GM19463 (cell line): Measurements from ENCODE around the gene CDCA5.

Experiments used
- ATAC-seq: cut with Tn5 transposase; IDR thresholded peaks from one replicate; pipeline ENCODE4 v1.9.1; 2021; ENCODE audit warnings: mild to moderate bottlenecking, moderate library complexity; ENCODE audit not compliant: unreplicated experiment

CDCA5 gene

GRCh38 chr11:65077451-65077850, 6.4 kb downstream of the CDCA5 start:
- no peak for ATAC-seq

GRCh38 chr11:65072631-65072966, 11.2 kb downstream of the CDCA5 start:
- ATAC-seq = no peak

- no peak for ATAC-seq
These were observed 11.8 kb downstream of the CDCA5 start for GRCh38 chr11:65071907-65072630.

- ATAC-seq = no peak
These were observed 14.6 kb downstream of the CDCA5 start for GRCh38 chr11:65069217-65069616.

GRCh38 chr11:65067446-65067845, 16.4 kb downstream of the CDCA5 start:
- no peak for ATAC-seq

GRCh38 chr11:65066805-65067291, 17.0 kb downstream of the CDCA5 start:
- no peak for ATAC-seq

- ATAC-seq = no peak
These were observed 17.5 kb downstream of the CDCA5 start for GRCh38 chr11:65066315-65066714.

GRCh38 chr11:65065851-65066250, 18.0 kb downstream of the CDCA5 start:
- ATAC-seq = no peak

GRCh38 chr11:65064847-65065240, 19.0 kb downstream of the CDCA5 start:
- ATAC-seq = no peak

GRCh38 chr11:65063532-65063931, 20.3 kb downstream of the CDCA5 start:
- no peak for ATAC-seq

- no peak for ATAC-seq
These were observed 22.9 kb downstream of the CDCA5 start for GRCh38 chr11:65060913-65061408.

- no peak for ATAC-seq
These were observed 23.6 kb downstream of the CDCA5 start for GRCh38 chr11:65059959-65060824.

GRCh38 chr11:65059523-65059922, 24.3 kb downstream of the CDCA5 start:
- no peak for ATAC-seq

GRCh38 chr11:65058419-65059054, 25.3 kb downstream of the CDCA5 start, which contains the start of gene NAALADL1:
TSS of gene NAALADL1 (minus strand) at chr11:65058553. CDS start at chr11:65058521, 32 bp downstream.
- no peak for ATAC-seq

- ATAC-seq = no peak
These were observed 25.8 kb downstream of the CDCA5 start for GRCh38 chr11:65058012-65058411.

GRCh38 chr11:65057526-65057925, 26.3 kb downstream of the CDCA5 start:
- ATAC-seq = no peak

GRCh38 chr11:65056999-65057398, 26.8 kb downstream of the CDCA5 start:
- ATAC-seq = no peak

- no peak for ATAC-seq
These were observed 28.3 kb downstream of the CDCA5 start for GRCh38 chr11:65055538-65055937.

- ATAC-seq = no peak
These were observed 29.9 kb downstream of the CDCA5 start for GRCh38 chr11:65053827-65054508.

GRCh38 chr11:65051398-65051858, 32.4 kb downstream of the CDCA5 start:
- no peak for ATAC-seq
